Measurements from ENCODE around the gene CLK3. TPM values are rescaled to one million over a fixed set of nuclear protein-coding genes. Genes with fewer than 3 reads are reported as not detected.
A peak's percentile ranks its signal among the peaks of the same experiment; 100 is the strongest.

CLK3 gene
- total and polyA plus RNA-seq, 8 donors, result 47.6 to 226 (median 93.2) TPM

- Histone ChIP-seq H3K4me1 (peaks cover 22 to 56% (median 33%) of the 10 kb centered on the region in 4 donors), H3K36me3 (no peaks in the 10 kb centered on the region), H3K27ac (peak overlapping the region in 4 of 5 donors; percentile 33 to 83 (median 55)), H3K27me3 (no peaks in the 10 kb centered on the region), H3K9me3 (no peaks in the 10 kb centered on the region), H3K4me3 (no peak overlapping the region)
- DNase-seq, result no peak
- intact Hi-C loops (cut with DNase I; ENCODE audit: low total_unique reads), result no loop called here
- TF ChIP-seq CTCF (IDR thresholded peaks at IDR 0.05) (no peak), POLR2AphosphoS5 (IDR thresholded peaks at IDR 0.05) (no peak), EP300 (IDR thresholded peaks at IDR 0.05) (no peak), POLR2A (IDR thresholded peaks at IDR 0.05) (no peak)
- 35 to 57% (median 55%) methylated on average over 4 of the region's 4 CpGs for WGBS, 5 donors
Observed at GRCh38 chr15:74662064-74662860, 46.6 kb downstream of the CLK3 start.

GRCh38 chr15:74663303-74664027 lies 47.8 kb downstream of the CLK3 start:
- DNase-seq, result no peak
- H3K9me3 ChIP-seq, result no peaks in the 10 kb centered on the region
- intact Hi-C loops (cut with DNase I; ENCODE audit: low total_unique reads), result no loop called here
- TF ChIP-seq POLR2AphosphoS5 (IDR thresholded peaks at IDR 0.05), result no peak
- no peak for TF ChIP-seq EP300 (IDR thresholded peaks at IDR 0.05)
- TF ChIP-seq POLR2A (IDR thresholded peaks at IDR 0.05), result no peak
- no peak for TF ChIP-seq CTCF (IDR thresholded peaks at IDR 0.05)
- no peaks in the 10 kb centered on the region for H3K27me3 ChIP-seq
- H3K4me1 ChIP-seq, result peaks cover 22 to 52% (median 32%) of the 10 kb centered on the region in 4 donors
- 76 to 87% (median 83%) methylated on average over 8 of the region's 8 CpGs for WGBS, 5 donors
- peaks cover 5 to 11% (median 9%) of the 10 kb centered on the region in 4 donors for H3K36me3 ChIP-seq
- H3K27ac ChIP-seq, result peak overlapping the region in 4 of 5 donors; percentile 39 to 83 (median 68)
- no peak overlapping the region for H3K4me3 ChIP-seq

- Histone ChIP-seq H3K4me3 (no peak overlapping the region), H3K36me3 (peaks cover 5 to 17% (median 15%) of the 10 kb centered on the region in 4 donors), H3K4me1 (peaks cover 22 to 52% (median 32%) of the 10 kb centered on the region in 4 donors), H3K27ac (peak overlapping the region in 4 of 5 donors; percentile 27 to 83 (median 68)), H3K27me3 (no peaks in the 10 kb centered on the region), H3K9me3 (no peaks in the 10 kb centered on the region)
- intact Hi-C loops (cut with DNase I; ENCODE audit: low total_unique reads), result no loop called here
- 9 to 25% (median 19%) methylated on average over 2 of the region's 2 CpGs for WGBS, 5 donors
- TF ChIP-seq POLR2AphosphoS5 (IDR thresholded peaks at IDR 0.05) (peak in 2 of 3 donors; percentile 23 to 45), POLR2A (IDR thresholded peaks at IDR 0.05) (no peak), CTCF (IDR thresholded peaks at IDR 0.05) (no peak), EP300 (IDR thresholded peaks at IDR 0.05) (no peak)
- peak; percentile 35 to 80 for DNase-seq
Observed at GRCh38 chr15:74664028-74664616, 48.5 kb downstream of the CLK3 start.

- H3K36me3 ChIP-seq, result peaks cover 5 to 23% (median 18%) of the 10 kb centered on the region in 4 donors
- no peaks in the 10 kb centered on the region for H3K9me3 ChIP-seq
- peak overlapping the region in 4 of 5 donors; percentile 27 to 83 (median 68) for H3K27ac ChIP-seq
- no peak overlapping the region for H3K4me3 ChIP-seq
- TF ChIP-seq POLR2A (IDR thresholded peaks at IDR 0.05) (no peak), POLR2AphosphoS5 (IDR thresholded peaks at IDR 0.05) (no peak), EP300 (IDR thresholded peaks at IDR 0.05) (no peak), CTCF (IDR thresholded peaks at IDR 0.05) (no peak)
- intact Hi-C loops (cut with DNase I; ENCODE audit: low total_unique reads), result no loop called here
- H3K27me3 ChIP-seq, result no peaks in the 10 kb centered on the region
- 73 to 84% (median 79%) methylated on average over 2 of the region's 2 CpGs for WGBS, 5 donors
- no peak for DNase-seq
- peaks cover 22 to 52% (median 32%) of the 10 kb centered on the region in 4 donors for H3K4me1 ChIP-seq
Observed at GRCh38 chr15:74664670-74665069, 49.0 kb downstream of the CLK3 start.
